SKM-1 (cell line): ENCODE data around the gene LRRC46.

ENCODE experiments used
- DNase-seq: peaks from one replicate; lab custom pipeline; 2025; ENCODE audit not compliant: unreplicated experiment; lab: John Stamatoyannopoulos, UW

The LRRC46 gene

GRCh38 chr17:47850692-47851573, 19.5 kb downstream of the LRRC46 start, which contains the start of gene SP6:
Gene SP6, minus strand, starts transcription at chr17:47851163. Its CDS starts 2,734 bp downstream, at chr17:47848429.
- DNase-seq = no peak

- no peak for DNase-seq
These were observed 20.3 kb downstream of the LRRC46 start for GRCh38 chr17:47851764-47852112.

GRCh38 chr17:47852113-47852949, 20.9 kb downstream of the LRRC46 start:
- DNase-seq = no peak

GRCh38 chr17:47853616-47854015, 22.1 kb downstream of the LRRC46 start:
- no peak for DNase-seq

- no peak for DNase-seq
These were observed 24.3 kb downstream of the LRRC46 start for GRCh38 chr17:47855737-47856136.

GRCh38 chr17:47856830-47857229, 25.4 kb downstream of the LRRC46 start:
- no peak for DNase-seq

GRCh38 chr17:47857551-47858455, 26.3 kb downstream of the LRRC46 start:
- no peak for DNase-seq

GRCh38 chr17:47860386-47860785, 28.9 kb downstream of the LRRC46 start:
- no peak for DNase-seq

- no peak for DNase-seq
These were observed 31.4 kb downstream of the LRRC46 start for GRCh38 chr17:47862621-47863440.

GRCh38 chr17:47864791-47865216, 33.3 kb downstream of the LRRC46 start:
- no peak for DNase-seq

- DNase-seq = no peak
These were observed 35.5 kb downstream of the LRRC46 start for GRCh38 chr17:47866941-47867340.

GRCh38 chr17:47867813-47868533, 36.5 kb downstream of the LRRC46 start:
- no peak for DNase-seq

GRCh38 chr17:47869114-47869513, 37.6 kb downstream of the LRRC46 start:
- no peak for DNase-seq

- DNase-seq = no peak
These were observed 38.6 kb downstream of the LRRC46 start for GRCh38 chr17:47870056-47870455.

- DNase-seq = no peak
These were observed 39.6 kb downstream of the LRRC46 start for GRCh38 chr17:47871048-47871447.

- DNase-seq = no peak
These were observed 40.7 kb downstream of the LRRC46 start for GRCh38 chr17:47872019-47872650.

- no peak for DNase-seq
These were observed 41.2 kb downstream of the LRRC46 start for GRCh38 chr17:47872651-47873161.

- no peak for DNase-seq
These were observed 42.0 kb downstream of the LRRC46 start for GRCh38 chr17:47873200-47874090.
